ENCODE measurements around the gene GPR148.

GPR148 gene

GRCh38 chr2:130755256-130756052 lies 26.6 kb downstream of the GPR148 start, which contains the start of gene AMER3:
Gene AMER3, plus strand, starts transcription at chr2:130755540. Its CDS starts 6,533 bp downstream, at chr2:130762073.
- H3K4me3 ChIP-seq (ENCODE audit: low read depth, low read length) = no peak within 1 kb of the TSS
- no peak for DNase-seq (ENCODE audit: low read depth)

DNA sequence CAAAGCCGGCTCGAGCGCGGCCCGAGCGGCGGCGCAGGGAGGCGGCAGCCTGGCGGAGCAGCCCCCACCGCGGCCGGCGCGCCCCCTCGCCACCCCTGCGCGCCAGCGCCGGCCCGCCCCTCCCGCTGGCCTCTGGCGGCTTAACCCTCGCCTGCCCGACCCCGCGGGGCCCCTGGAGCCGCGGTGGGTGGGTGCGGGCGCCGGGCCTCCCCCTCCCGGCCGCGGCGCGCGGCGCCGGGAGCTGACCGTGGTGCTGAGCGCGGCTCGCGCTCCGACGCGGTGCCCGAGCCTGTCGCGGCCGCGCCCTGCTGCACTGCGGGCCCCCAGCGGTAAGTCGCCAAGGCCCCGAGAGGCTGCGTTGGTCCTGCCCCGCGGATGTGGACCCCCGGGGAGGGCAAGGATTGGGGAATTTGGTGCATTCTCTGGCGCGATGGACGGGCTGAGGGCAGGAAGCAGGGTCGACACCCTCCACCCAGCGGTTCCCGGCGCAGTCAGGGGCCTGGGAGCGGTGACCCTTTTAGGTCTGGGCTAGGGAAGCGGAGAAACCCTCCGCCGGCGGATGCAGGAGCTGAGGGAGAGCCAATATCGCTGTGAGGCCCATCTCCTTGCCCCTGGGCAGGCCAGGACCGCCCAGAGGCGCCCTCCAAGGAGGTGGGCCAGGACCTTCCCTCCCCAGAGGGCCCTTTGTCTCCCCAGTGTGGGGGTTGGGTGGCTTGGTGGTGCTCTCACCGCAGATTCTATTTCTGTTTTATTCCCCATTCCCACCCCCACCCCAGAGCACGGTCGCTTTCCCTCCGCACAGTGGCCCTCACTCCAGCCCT lies 27.4 kb downstream of the GPR148 start:
- DNase-seq (ENCODE audit: low read depth) = no peak
- no peak overlapping the region for H3K4me3 ChIP-seq (ENCODE audit: low read depth, low read length)
- TF ChIP-seq, protein P1, sequence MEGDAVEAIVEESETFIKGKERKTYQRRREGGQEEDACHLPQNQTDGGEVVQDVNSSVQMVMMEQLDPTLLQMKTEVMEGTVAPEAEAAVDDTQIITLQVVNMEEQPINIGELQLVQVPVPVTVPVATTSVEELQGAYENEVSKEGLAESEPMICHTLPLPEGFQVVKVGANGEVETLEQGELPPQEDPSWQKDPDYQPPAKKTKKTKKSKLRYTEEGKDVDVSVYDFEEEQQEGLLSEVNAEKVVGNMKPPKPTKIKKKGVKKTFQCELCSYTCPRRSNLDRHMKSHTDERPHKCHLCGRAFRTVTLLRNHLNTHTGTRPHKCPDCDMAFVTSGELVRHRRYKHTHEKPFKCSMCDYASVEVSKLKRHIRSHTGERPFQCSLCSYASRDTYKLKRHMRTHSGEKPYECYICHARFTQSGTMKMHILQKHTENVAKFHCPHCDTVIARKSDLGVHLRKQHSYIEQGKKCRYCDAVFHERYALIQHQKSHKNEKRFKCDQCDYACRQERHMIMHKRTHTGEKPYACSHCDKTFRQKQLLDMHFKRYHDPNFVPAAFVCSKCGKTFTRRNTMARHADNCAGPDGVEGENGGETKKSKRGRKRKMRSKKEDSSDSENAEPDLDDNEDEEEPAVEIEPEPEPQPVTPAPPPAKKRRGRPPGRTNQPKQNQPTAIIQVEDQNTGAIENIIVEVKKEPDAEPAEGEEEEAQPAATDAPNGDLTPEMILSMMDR (IDR thresholded peaks at IDR 0.05; ENCODE audit: low read depth, low read length, missing control alignments) = no peak

More at GRCh38 chr2:130755256-130756052, 26.6 kb downstream of the GPR148 start, which contains the start of gene AMER3:
- TF ChIP-seq, protein P1 (IDR thresholded peaks at IDR 0.05; ENCODE audit: low read depth, low read length, missing control alignments) = no peak

- H3K4me3 ChIP-seq (ENCODE audit: low read depth, low read length) = no peak overlapping the region
- TF ChIP-seq, protein P1 (IDR thresholded peaks at IDR 0.05; ENCODE audit: low read depth, low read length, missing control alignments) = no peak
- DNase-seq (ENCODE audit: low read depth) = no peak
These were observed 28.2 kb downstream of the GPR148 start for GRCh38 chr2:130756874-130757668.

DNA sequence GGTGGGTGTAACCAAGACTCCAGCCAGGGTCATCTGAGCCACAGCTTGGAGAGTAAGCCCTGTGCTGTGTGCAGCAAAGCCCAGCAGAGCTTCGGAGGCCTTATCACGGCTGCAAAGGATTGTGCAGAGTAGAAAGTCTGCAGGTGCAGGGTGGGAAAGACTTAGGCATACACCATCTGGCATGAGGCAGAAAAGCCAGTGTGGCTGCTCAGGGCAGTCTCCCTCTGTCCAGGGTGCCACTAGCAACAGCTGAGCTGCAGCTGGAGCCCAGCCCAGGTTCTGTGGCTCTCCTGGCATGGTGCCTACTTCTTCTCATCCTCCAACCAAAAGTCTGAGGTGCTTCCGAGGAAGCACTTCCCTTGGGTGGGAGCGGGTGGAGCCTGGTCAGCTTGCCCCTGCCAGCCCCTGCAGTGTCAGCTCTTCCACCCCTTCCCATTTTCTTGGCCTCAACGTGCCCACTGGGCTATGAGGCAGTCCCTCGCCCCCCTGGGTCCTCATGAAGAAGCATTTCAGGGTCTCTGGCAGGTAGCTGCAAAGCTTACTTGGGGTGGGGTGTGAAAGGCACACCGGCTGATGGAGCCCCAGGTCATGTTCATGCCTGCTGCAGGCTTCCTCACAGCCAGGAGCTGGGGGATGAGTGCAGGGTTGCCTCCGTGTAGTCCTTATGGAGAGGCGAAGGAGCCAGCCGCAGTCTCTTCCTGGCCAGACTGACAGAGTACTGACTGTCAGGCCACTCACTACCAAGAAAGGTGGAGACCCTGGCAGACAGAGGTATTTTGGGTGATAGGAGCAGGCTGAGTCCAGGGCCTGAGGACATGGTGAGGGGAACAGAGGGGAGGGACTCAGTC lies 31.3 kb downstream of the GPR148 start:
- no peak overlapping the region for H3K4me3 ChIP-seq (ENCODE audit: low read depth, low read length)
- TF ChIP-seq, protein P1 (IDR thresholded peaks at IDR 0.05; ENCODE audit: low read depth, low read length, missing control alignments) = no peak
- DNase-seq (ENCODE audit: low read depth) = no peak

DNA sequence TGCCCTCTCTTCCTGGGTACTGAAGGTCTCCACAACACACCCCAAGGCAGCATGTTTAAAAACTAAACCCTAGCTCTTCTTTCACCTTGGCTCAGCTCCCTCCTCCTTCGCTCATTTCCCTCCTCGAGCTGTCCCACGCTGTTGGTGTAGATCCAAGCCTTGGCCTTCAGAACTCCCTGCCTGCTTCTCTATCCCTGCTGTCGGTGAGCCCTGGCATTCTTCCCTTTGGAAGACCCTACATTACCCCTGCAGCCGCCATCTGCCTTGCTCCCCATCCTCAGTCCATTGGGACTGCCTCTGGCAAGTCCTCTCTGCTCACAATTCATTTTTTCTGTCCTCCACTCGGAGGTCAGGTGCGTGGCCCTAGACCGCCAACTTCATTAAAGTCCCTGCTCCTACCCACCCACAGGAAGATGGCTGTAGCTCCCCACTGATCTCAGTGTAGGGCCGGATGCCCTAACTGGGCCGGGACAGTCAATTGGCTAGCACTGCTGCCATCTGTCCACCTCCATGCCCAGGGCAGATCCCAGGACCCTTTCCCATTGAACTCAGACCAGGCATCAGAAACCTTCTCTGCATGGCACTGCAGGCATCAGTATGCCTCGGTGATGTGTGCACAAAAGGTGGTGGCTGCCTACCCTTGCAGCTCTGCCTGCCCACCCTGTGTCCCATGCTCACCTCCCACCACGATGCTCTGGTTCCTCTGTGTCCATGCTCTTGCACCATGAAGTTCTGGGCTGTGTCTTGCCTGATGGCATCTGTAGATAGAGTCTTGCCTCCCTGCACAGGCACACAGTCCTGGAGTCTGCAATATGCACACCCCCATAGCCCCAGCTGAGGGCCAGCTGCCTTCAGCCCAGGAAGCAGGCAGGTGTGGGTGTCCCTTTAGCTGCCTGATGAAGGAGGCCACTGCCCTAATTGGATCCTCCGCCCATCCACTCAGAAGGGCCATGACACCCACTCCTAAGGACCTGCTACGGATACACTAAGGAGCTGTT lies 32.2 kb downstream of the GPR148 start:
- no peak overlapping the region for H3K4me3 ChIP-seq (ENCODE audit: low read depth, low read length)
- TF ChIP-seq, protein P1 (IDR thresholded peaks at IDR 0.05; ENCODE audit: low read depth, low read length, missing control alignments) = no peak
- no peak for DNase-seq (ENCODE audit: low read depth)

All from GM12864 (cell line).